Spleen (tissue), 7 donors: ENCODE results near the gene G6PD.

ENCODE experiments used
- CTCF ChIP-seq, 11 experiments: fragments of 200-600 bp in 7 of 11; fragments of 450-650 bp in 4 of 11; sonication (generic) in 4 of 11; IDR thresholded peaks in 8 of 11; conservative IDR thresholded peaks in 3 of 11; 1 replicate in 7 of 11; 2 replicates in 4 of 11; pipeline versions ENCODE4 v1.4.0 to v1.8.0; 2016 to 2021; ENCODE audit warnings: antibody characterized with exemption in 11 of 11, inconsistent platforms in 4 of 11, mild to moderate bottlenecking in 1 of 11
- POLR2A ChIP-seq, 3 donors: fragments of 450-650 bp; IDR thresholded peaks; one replicate each; pipeline ENCODE4 v1.5.1; 2017; ENCODE audit warnings: antibody characterized with exemption in 3 of 3, mild to moderate bottlenecking in 1 of 3
- donor health status: DM: no; HTN: no; CAD: no; lungs with moderate emphysema.
- donor health status: DM: no; HTN: no; CAD: no.
- donor health status: DM: no; HTN: no; CAD: no.

DNA sequence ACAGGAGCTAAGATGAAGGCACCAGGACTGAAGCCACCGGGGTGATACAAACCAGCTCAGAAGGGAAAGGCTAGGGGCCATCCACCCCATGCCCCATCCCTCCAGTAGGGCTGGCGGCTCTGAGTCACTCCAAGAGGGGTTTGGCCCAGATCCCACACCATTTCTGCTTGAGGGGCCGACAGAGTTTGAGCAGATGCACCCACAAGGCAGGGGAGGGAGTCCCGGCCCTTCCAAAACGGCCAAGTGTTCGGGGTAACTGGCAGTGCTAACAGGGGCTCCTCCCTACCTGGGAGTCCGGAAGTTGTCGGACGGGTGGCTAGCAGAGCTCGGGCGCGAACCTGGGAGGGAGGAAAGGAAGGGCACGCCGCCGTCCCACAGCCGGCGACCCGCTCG lies 56.6 kb downstream of the G6PD start:
- TF ChIP-seq CTCF (IDR thresholded peaks at IDR 0.05 in 8 of 11, conservative IDR thresholded peaks at IDR 0.05 in 3 of 11) (no peak), POLR2A (IDR thresholded peaks at IDR 0.05) (no peak)
